Measurements from ENCODE around the gene STARD3NL. TPM values are rescaled to one million over a fixed set of nuclear protein-coding genes. Genes with fewer than 3 reads are reported as not detected.

The STARD3NL gene, protein sequence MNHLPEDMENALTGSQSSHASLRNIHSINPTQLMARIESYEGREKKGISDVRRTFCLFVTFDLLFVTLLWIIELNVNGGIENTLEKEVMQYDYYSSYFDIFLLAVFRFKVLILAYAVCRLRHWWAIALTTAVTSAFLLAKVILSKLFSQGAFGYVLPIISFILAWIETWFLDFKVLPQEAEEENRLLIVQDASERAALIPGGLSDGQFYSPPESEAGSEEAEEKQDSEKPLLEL
- total RNA-seq (10 to 100 TPM; 14.4 to 15.7 TPM), total RNA-seq (11.1 to 46.7 (median 19.0) reads per million in 172 experiments)
- 21.1 TPM for polyA plus RNA-seq (2013, experiment 1 of 2)
- 20.2 TPM for polyA plus RNA-seq (2013, experiment 2 of 2)

- ChIA-PET POLR2A (interaction anchor here (0.6 to 1.0 kb wide), 8 partner anchors 13 to 1771 kb away, joined by 3 to 6 read pairs (median 3); no protein-coding TSS in a partner anchor), CTCF (interaction anchor here (1.0 to 2.2 kb wide), 4 partner anchors 37 to 190 kb away, joined by 3 to 6 read pairs (median 5); no protein-coding TSS in a partner anchor)
- no peaks in the 10 kb centered on the region for H3K9me3 ChIP-seq (ENCODE audit: control insufficient read depth in 1 of 2, insufficient read depth in 1 of 2, low read length in 2 of 2)
- H3K4me3 Mint-ChIP-seq = peak within 1 kb of the TSS; percentile 98
- H3K36me3 Mint-ChIP-seq (ENCODE audit: low read depth) = peaks cover 11% of the 10 kb centered on the region
- peaks cover 4% of the 10 kb centered on the region for H3K4me1 ChIP-seq (ENCODE audit: insufficient read depth, low read length)
- peak within 1 kb of the TSS; percentile 82 to 85 for H3K27ac ChIP-seq (ENCODE audit: low read depth in 1 of 2, low read length in 2 of 2)
- DNase-seq = peak; percentile 69 to 98 (median 84)
- H3K27me3 ChIP-seq (ENCODE audit: control insufficient read depth in 1 of 2, insufficient read depth in 2 of 2, low read length in 2 of 2) = no peaks in the 10 kb centered on the region
- peak; percentile 94 for ATAC-seq (ENCODE audit: poor library complexity)
- no peaks in the 10 kb centered on the region for H3K36me3 ChIP-seq (ENCODE audit: insufficient read depth, low read length)
- H3K27me3 Mint-ChIP-seq = peaks cover 14% of the 10 kb centered on the region
- TF ChIP-seq, protein P1, sequence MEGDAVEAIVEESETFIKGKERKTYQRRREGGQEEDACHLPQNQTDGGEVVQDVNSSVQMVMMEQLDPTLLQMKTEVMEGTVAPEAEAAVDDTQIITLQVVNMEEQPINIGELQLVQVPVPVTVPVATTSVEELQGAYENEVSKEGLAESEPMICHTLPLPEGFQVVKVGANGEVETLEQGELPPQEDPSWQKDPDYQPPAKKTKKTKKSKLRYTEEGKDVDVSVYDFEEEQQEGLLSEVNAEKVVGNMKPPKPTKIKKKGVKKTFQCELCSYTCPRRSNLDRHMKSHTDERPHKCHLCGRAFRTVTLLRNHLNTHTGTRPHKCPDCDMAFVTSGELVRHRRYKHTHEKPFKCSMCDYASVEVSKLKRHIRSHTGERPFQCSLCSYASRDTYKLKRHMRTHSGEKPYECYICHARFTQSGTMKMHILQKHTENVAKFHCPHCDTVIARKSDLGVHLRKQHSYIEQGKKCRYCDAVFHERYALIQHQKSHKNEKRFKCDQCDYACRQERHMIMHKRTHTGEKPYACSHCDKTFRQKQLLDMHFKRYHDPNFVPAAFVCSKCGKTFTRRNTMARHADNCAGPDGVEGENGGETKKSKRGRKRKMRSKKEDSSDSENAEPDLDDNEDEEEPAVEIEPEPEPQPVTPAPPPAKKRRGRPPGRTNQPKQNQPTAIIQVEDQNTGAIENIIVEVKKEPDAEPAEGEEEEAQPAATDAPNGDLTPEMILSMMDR (IDR thresholded peaks at IDR 0.05) = no peak
- H3K27ac Mint-ChIP-seq = peak within 1 kb of the TSS; percentile 91
- H3K4me1 Mint-ChIP-seq (ENCODE audit: low read depth) = peaks cover 40% of the 10 kb centered on the region
- peak within 1 kb of the TSS; percentile 88 for H3K4me3 ChIP-seq (ENCODE audit: low read length)
- H3K9me3 Mint-ChIP-seq = no peaks in the 10 kb centered on the region
- intact Hi-C loops (cut with DNase I, micrococcal nuclease) = loop anchor here (5.0 to 10.0 kb wide), 2 partner anchors 39 to 727 kb away; partner anchors contain the start of gene VPS41 (in 1 of the 2)
Measured at GRCh38 chr7:38178004-38178694, at the start of gene STARD3NL. STARD3NL (plus strand) TSS chr7:38178245; CDS start chr7:38207505, 29,260 bp downstream.

GRCh38 chr7:38129162-38129561 lies 48.9 kb upstream of the STARD3NL start:
- CTCF ChIA-PET = interaction anchor here (0.6 kb wide), 1 partner anchor 19 kb away, joined by 4 read pairs; no protein-coding TSS in a partner anchor
- H3K4me1 Mint-ChIP-seq (ENCODE audit: low read depth) = no peaks in the 10 kb centered on the region
- DNase-seq = no peak

GRCh38 chr7:38129579-38129978 lies 48.5 kb upstream of the STARD3NL start:
- H3K4me1 Mint-ChIP-seq (ENCODE audit: low read depth) = no peaks in the 10 kb centered on the region
- ATAC-seq (ENCODE audit: poor library complexity) (no peak), DNase-seq (no peak)
- intact Hi-C loops (cut with DNase I, micrococcal nuclease) = no loop called here
- H3K4me3 Mint-ChIP-seq = no peak overlapping the region
- no peaks in the 10 kb centered on the region for H3K9me3 Mint-ChIP-seq
- POLR2A ChIA-PET = no interaction called here
- no peak overlapping the region for H3K4me3 ChIP-seq (ENCODE audit: low read length)
- no peaks in the 10 kb centered on the region for H3K4me1 ChIP-seq (ENCODE audit: insufficient read depth, low read length)
- H3K36me3 Mint-ChIP-seq (ENCODE audit: low read depth) = no peaks in the 10 kb centered on the region
- peaks cover 32% of the 10 kb centered on the region for H3K27me3 Mint-ChIP-seq
- H3K27me3 ChIP-seq (ENCODE audit: control insufficient read depth in 1 of 2, insufficient read depth in 2 of 2, low read length in 2 of 2) = peaks cover 0 to 17% of the 10 kb centered on the region in 2 experiments
- CTCF ChIA-PET = interaction anchor here (0.6 kb wide), 1 partner anchor 20 kb away, joined by 4 read pairs; no protein-coding TSS in a partner anchor
- H3K27ac Mint-ChIP-seq = no peak overlapping the region
- no peaks in the 10 kb centered on the region for H3K36me3 ChIP-seq (ENCODE audit: insufficient read depth, low read length)
- no peak overlapping the region for H3K27ac ChIP-seq (ENCODE audit: low read depth in 1 of 2, low read length in 2 of 2)
- TF ChIP-seq, protein P1 (IDR thresholded peaks at IDR 0.05) = no peak
- H3K9me3 ChIP-seq (ENCODE audit: control insufficient read depth in 1 of 2, insufficient read depth in 1 of 2, low read length in 2 of 2) = no peaks in the 10 kb centered on the region

More at GRCh38 chr7:38129162-38129561, 48.9 kb upstream of the STARD3NL start:
- POLR2A ChIA-PET = no interaction called here
- Histone ChIP-seq H3K4me3 (ENCODE audit: low read length) (no peak overlapping the region), H3K9me3 (ENCODE audit: control insufficient read depth in 1 of 2, insufficient read depth in 1 of 2, low read length in 2 of 2) (no peaks in the 10 kb centered on the region), H3K27me3 (ENCODE audit: control insufficient read depth in 1 of 2, insufficient read depth in 2 of 2, low read length in 2 of 2) (peaks cover 0 to 17% of the 10 kb centered on the region in 2 experiments), H3K4me1 (ENCODE audit: insufficient read depth, low read length) (no peaks in the 10 kb centered on the region), H3K27ac (ENCODE audit: low read depth in 1 of 2, low read length in 2 of 2) (no peak overlapping the region), H3K36me3 (ENCODE audit: insufficient read depth, low read length) (no peaks in the 10 kb centered on the region)
- no peak for ATAC-seq (ENCODE audit: poor library complexity)
- intact Hi-C loops (cut with DNase I, micrococcal nuclease) = no loop called here
- TF ChIP-seq, protein P1 (IDR thresholded peaks at IDR 0.05) = no peak
- Mint-ChIP-seq H3K4me3 (no peak overlapping the region), H3K36me3 (ENCODE audit: low read depth) (no peaks in the 10 kb centered on the region), H3K9me3 (no peaks in the 10 kb centered on the region), H3K27ac (no peak overlapping the region), H3K27me3 (peaks cover 31% of the 10 kb centered on the region)

Measured in CD4-positive, alpha-beta T cell (primary cell).